ENCODE results near the gene CARMIL1. TPM values are rescaled to one million over a fixed set of nuclear protein-coding genes. Genes with fewer than 3 reads are reported as not detected.

The CARMIL1 gene
- total RNA-seq, 4 donors from 2014 or later, result 11.8 to 23.2 (median 17.1) TPM

GRCh38 chr6:25469797-25470388, 190.7 kb downstream of the CARMIL1 start:
- H3K27ac ChIP-seq, result no peak overlapping the region
- H3K36me3 ChIP-seq, result no peaks in the 10 kb centered on the region
- H3K4me3 ChIP-seq, result no peak overlapping the region
- H3K27me3 ChIP-seq, result no peaks in the 10 kb centered on the region
- H3K9me3 ChIP-seq, result no peaks in the 10 kb centered on the region
- H3K4me1 ChIP-seq, result no peaks in the 10 kb centered on the region
- TF ChIP-seq POLR2A (IDR thresholded peaks at IDR 0.05) (no peak), CTCF (IDR thresholded peaks at IDR 0.05) (no peak)
- no peak for DNase-seq
- intact Hi-C loops (cut with DNase I; ENCODE audit: low total_unique reads), result no loop called here

- TF ChIP-seq POLR2A (IDR thresholded peaks at IDR 0.05) (no peak), CTCF (IDR thresholded peaks at IDR 0.05) (no peak)
- Histone ChIP-seq H3K4me1 (no peaks in the 10 kb centered on the region), H3K4me3 (no peak overlapping the region), H3K36me3 (no peaks in the 10 kb centered on the region), H3K9me3 (no peaks in the 10 kb centered on the region), H3K27me3 (no peaks in the 10 kb centered on the region), H3K27ac (no peak overlapping the region)
- DNase-seq, result no peak
- intact Hi-C loops (cut with DNase I; ENCODE audit: low total_unique reads), result no loop called here
Observed at GRCh38 chr6:25472306-25472705, 193.1 kb downstream of the CARMIL1 start.

- H3K4me3 ChIP-seq, result no peak overlapping the region
- no peaks in the 10 kb centered on the region for H3K9me3 ChIP-seq
- intact Hi-C loops (cut with DNase I; ENCODE audit: low total_unique reads), result no loop called here
- DNase-seq, result no peak
- H3K4me1 ChIP-seq, result no peaks in the 10 kb centered on the region
- TF ChIP-seq POLR2A (IDR thresholded peaks at IDR 0.05) (no peak), CTCF (IDR thresholded peaks at IDR 0.05) (no peak)
- H3K27ac ChIP-seq, result no peak overlapping the region
- no peaks in the 10 kb centered on the region for H3K27me3 ChIP-seq
- H3K36me3 ChIP-seq, result no peaks in the 10 kb centered on the region
Observed at GRCh38 chr6:25472906-25473305, 193.7 kb downstream of the CARMIL1 start.

- H3K4me3 ChIP-seq, result no peak overlapping the region
- no peaks in the 10 kb centered on the region for H3K27me3 ChIP-seq
- intact Hi-C loops (cut with DNase I; ENCODE audit: low total_unique reads), result no loop called here
- no peak for TF ChIP-seq POLR2A (IDR thresholded peaks at IDR 0.05)
- no peak for TF ChIP-seq CTCF (IDR thresholded peaks at IDR 0.05)
- H3K36me3 ChIP-seq, result no peaks in the 10 kb centered on the region
- H3K27ac ChIP-seq, result no peak overlapping the region
- no peaks in the 10 kb centered on the region for H3K9me3 ChIP-seq
- no peaks in the 10 kb centered on the region for H3K4me1 ChIP-seq
- no peak for DNase-seq
Observed at GRCh38 chr6:25473447-25473846, 194.3 kb downstream of the CARMIL1 start.

- Histone ChIP-seq H3K36me3 (no peaks in the 10 kb centered on the region), H3K9me3 (no peaks in the 10 kb centered on the region), H3K27me3 (no peaks in the 10 kb centered on the region), H3K4me3 (no peak overlapping the region), H3K27ac (no peak overlapping the region), H3K4me1 (no peaks in the 10 kb centered on the region)
- TF ChIP-seq CTCF (IDR thresholded peaks at IDR 0.05) (no peak), POLR2A (IDR thresholded peaks at IDR 0.05) (no peak)
- intact Hi-C loops (cut with DNase I; ENCODE audit: low total_unique reads), result no loop called here
- no peak for DNase-seq
Observed at GRCh38 chr6:25476126-25476525, 197.0 kb downstream of the CARMIL1 start.
